Activated CD8-positive, alpha-beta memory T cell treated with anti-CD3 and anti-CD28 coated beads for 4 hours (primary cell): ENCODE measurements around the gene FIGNL2.
"Not testable (repeated sequence)": the region's sequence is repeated elsewhere in the genome, so short reads cannot be mapped to it uniquely, and the experiment has no call there.

Source experiments
- DNase-seq, 2 donors: peaks; one replicate each; pipeline ENCODE4 v3.0.0-alpha.2; 2020; ENCODE audit warnings: low read depth in 2 of 2

Gene FIGNL2, protein sequence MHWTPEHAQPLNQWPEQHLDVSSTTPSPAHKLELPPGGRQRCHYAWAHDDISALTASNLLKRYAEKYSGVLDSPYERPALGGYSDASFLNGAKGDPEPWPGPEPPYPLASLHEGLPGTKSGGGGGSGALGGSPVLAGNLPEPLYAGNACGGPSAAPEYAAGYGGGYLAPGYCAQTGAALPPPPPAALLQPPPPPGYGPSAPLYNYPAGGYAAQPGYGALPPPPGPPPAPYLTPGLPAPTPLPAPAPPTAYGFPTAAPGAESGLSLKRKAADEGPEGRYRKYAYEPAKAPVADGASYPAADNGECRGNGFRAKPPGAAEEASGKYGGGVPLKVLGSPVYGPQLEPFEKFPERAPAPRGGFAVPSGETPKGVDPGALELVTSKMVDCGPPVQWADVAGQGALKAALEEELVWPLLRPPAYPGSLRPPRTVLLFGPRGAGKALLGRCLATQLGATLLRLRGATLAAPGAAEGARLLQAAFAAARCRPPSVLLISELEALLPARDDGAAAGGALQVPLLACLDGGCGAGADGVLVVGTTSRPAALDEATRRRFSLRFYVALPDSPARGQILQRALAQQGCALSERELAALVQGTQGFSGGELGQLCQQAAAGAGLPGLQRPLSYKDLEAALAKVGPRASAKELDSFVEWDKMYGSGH

DNA sequence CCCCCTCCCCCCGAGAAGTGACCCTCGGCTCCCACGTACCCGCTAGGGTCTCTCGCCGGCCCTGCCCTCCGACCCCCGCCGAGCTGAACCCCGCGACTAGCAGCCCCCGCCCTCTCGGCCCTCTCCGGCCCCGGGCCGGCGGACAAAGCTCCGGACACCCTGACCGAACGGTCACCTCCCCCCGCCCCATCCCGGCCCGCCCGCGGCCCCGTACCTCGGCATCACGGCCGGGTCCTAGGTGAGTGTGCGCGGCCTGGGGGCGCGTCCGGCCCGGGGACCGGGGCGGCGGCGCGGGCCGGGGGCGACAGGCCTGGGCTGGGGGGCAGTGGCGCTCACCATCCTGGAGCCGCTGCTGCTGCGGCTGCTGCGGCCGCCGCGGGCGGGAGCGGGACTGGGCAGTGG is at the start of gene FIGNL2:
Gene FIGNL2, minus strand, starts transcription at position 393 of the 402 bp plus-strand sequence. CDS start 26,305 bp downstream, outside the sequence.
- DNase-seq: no peak

DNA sequence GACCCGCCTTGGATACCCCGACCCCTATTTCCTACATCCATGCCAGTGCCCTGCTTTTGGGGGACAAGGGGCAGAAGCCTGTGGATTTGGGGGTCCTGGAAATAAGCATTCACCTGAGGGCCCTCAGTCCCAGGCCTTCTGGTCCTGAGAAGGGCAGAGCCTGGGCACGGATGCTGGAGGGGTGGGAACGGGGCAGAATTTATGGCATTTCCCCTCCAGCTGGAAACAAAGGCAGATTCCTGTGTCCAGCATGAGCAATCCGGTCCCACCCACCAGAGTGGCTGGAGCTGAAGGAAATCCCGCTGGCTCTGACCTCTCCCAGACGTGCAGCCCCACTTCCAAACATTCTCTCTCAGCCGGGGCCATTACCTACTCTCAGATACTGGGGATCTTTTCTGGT is 48.7 kb upstream of the FIGNL2 start:
- DNase-seq: no peak

DNA sequence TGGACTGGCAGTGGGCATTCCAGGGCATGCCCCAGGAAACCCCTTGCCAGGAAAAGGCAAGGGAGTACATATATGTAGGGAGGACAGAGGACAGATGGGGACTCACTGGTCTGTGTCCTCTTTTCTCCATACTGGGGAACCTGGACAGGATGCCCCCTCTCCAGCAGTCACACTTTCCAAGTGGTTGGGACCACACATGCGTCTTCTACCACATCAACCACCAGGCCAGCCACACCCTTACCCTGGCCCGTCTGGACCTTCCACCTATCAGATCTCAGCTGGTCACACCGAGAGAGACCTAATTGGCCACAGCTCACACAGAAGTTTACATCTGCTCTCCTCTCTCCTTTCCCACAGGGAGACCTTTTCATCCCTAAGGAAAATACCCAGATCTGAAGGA is 47.7 kb upstream of the FIGNL2 start:
- DNase-seq: no peak

DNA sequence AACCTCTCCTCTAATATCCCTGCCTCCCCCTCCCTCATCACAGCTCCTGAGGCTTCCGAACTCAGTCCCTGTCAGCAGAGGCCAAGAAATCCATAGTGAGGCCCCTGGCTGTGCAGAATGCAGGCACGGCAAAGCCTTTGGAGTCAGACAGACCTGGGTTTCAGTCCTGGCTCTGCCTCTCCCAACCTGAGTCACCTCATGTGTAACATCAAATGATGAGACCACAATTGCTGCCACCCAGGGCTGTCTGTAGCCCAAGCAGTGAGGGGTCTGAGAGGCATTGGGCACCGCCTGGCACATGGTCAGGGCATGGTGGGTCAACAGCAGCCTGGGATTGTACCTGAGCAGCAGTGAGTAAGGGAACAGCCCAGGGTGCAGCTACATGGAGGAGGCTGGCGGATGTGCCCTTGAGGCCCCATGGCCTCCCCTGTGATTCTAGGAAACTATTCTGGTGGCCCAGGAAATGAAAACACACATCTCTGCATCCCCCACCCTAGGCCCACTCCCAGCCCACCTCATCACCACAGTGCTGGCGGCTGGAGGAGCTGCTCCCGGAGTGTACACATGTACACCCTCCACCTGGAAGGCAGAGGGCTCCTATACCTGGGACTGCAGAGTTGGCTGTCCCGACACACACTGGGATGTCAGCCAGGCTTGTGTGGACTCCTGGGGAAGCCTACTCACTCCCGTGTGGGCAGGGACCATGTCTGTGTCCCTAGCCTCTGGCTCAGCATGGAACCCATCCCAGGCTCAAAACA is 47.0 kb upstream of the FIGNL2 start:
- DNase-seq: no peak

DNA sequence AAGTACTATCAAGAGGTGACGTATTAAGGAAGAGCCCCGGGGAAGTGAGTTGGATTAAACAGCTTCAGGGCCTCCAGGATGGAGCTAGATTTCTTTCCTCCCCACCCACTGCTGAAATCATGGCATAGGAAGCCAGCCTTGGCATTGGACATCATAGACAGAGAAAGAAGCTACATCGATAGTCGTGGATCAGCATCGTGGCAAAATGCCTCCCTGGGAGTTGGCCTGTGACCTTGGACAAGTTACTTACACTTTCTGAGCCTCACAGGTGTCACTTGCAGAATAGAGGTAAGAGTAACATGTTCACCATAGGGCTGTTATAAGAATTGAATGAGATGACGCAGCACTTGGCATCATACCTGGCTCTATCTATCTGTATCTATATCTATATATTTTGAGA is 45.3 kb upstream of the FIGNL2 start:
- no peak for DNase-seq

DNA sequence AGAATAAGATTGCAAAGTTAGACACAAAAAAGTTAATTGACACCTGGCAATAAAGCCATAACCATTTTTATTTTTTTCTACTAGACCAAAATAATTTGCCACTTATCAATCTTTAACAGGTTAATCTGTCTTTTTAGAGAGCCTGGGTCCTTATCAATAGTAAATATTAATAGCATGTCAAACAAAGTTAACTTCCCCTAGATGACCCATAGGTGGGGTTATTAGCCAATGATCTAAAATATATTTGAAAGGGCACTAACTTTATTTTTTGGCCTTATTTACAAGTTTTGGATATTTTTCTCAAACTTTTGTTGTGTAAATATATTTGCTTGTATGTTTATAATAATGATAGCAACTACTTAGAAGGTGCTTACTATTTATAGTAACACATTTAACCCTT is 43.3 kb upstream of the FIGNL2 start:
- DNase-seq: no peak

DNA sequence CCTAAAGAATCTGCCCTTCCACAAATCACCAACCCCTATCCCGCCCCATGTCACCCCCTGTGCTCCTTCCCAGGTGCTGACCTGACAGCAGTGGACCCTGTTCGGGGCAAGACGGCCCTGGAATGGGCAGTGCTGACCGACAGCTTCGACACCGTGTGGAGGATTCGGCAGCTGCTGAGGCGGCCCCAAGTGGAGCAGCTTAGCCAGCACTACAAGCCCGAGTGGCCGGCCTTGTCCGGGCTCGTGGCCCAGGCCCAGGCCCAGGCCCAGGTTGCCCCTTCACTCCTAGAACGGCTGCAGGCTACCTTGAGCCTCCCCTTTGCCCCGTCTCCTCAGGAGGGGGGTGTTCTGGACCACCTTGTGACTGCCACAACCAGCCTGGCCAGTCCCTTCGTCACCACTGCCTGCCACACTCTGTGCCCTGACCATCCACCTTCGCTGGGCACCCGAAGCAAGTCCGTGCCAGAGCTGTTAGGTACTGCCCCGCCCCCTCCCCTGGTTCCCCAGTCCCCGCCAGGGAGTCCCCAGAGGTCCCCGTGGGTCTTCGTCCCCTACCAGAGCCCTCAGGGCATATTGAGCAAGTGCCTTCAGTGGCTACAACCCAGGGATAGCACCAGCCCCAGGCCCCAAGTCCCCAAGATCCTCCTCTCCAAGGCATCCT is 42.1 kb upstream of the FIGNL2 start:
- no peak for DNase-seq

DNA sequence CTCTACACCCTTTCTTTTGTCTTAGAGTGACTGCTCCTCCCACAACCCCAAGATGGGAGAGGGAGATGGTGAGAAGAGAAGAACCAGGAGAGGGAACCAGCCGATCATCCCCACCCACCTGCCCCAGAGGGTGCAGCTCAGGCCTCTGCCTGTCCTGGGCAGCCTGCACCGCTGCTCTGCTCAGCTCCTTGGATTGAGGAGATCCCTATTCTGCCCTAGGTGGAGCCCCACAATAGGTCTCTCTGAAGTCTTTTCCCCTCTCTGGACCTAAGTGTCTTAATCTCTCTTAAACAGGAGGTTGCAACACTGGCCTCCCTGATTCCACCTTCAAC is 41.6 kb upstream of the FIGNL2 start:
- DNase-seq: no peak

DNA sequence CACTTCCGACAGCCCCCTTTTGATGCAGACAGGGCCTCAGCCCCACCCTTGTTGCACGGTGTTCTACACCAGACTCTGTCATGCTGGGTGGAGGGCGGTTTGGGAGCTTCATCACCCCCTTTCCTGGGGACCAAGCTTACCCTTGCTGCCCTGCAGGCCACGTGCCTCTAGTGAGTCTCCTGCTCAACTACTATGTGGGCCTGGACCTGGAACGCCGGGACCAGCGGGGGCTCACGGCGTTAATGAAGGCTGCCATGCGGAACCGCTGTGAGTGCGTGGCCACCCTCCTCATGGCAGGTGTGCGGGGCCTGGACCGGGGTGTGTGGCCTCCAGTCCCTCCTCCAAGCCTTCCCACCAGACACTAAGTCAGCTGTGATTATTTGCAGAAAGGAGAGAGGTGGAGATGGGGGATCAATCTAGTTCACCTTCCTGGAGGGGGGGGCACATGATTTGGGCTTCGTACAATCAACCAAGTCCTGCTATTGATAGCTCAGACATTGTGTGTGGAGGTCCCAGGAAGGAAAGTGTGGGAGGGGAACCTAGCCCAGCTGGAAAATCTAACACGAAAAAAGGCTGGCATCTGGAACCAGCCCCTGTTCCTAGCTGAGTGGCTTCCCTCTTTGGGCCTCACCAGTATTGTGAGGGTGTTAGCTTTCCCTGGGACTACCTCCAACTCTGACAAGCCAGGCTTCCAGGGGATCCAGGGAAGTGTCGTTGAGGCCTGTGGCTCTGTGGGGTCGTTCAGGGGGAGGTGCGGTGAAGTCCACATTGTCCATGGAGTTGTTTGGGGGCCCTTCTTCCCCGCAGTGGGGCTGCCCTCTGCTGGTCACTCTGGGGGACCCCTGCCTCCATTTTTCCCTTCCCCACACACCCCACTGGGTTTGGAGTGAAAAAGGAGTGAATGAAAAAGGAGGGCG is 41.0 kb upstream of the FIGNL2 start:
- DNase-seq: no peak

DNA sequence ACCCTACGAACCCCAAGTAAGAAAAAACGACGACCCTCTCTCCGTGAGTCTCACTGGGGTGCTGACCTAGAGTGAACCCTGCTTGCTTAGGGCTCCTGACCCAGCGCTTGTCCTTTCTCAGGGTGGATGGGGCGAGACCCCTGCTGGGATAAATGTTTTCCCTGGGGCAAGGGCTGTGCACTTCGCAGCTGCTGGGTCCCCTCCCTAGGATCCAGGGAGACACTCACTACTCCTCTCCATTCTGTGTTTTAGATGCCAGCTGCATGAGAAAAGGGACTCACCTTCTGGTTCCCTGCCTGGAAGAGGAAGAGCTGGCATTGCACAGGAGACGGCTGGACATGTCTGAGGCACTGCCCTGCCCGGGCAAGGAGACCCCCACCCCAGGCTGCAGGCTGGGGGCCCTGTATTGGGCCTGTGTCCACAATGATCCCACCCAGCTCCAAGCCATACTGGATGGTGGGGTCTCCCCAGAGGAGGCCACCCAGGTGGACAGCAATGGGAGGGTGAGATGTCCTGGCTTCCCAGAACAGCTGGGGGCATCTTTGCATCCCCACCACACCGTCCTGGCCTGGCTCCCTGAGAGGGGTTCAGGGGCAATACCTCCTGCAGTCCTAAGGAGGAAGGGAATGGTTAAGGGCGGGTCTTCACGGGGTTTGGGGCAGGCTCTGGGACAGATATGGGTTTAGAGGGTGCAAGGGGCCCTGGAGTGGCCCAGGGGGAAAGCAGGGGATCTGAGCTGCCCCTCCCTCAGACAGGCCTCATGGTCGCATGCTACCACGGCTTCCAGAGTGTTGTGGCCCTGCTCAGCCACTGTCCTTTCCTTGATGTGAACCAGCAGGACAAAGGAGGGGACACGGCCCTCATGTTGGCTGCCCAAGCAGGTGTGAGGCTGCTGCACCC is 40.0 kb upstream of the FIGNL2 start:
- no peak for DNase-seq

DNA sequence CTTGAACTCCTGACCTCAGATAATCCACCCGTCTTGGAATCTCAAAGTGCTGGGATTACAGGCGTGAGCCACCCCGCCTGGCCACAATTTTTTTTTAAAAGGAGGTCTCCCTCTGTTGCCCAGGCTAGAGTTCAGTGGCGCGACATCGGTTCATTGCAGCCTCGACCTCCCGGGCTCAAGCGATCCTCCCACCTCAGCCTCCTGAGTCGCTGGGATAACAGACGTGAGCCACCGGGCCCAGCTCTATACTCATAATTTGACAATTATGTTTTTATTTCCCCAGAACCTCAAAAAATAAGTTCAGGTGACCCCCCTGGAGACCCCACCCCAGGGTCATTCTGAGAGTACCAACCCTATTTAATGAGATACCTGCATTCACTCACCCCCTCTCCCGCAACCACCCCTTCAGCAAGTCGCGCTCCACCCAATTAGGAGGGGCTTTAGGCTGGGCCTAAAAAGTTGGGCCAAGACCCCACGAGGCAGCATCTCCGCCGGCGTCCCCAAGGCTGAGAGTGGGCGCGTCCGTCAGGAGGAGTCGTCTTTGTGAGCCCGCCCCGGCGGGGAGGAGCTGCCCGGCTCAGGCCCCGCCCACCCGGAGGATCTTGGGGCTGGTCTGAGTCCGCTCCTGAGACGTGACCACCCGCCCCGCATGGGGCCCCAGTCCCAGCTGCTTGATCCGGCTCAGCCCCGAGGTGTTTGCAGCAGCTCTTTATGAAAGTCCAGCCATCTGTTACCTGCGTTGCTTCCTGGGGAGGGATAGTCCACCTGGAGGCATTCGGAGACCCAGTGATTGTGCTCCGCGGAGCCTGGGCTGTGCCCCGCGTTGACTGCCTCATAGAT is 39.2 kb upstream of the FIGNL2 start, which contains the start of gene ANKRD33:
Gene ANKRD33, plus strand, starts transcription at position 628 of the 840 bp plus-strand sequence. Its CDS starts 84 bp downstream, at position 712.
- DNase-seq: no peak

DNA sequence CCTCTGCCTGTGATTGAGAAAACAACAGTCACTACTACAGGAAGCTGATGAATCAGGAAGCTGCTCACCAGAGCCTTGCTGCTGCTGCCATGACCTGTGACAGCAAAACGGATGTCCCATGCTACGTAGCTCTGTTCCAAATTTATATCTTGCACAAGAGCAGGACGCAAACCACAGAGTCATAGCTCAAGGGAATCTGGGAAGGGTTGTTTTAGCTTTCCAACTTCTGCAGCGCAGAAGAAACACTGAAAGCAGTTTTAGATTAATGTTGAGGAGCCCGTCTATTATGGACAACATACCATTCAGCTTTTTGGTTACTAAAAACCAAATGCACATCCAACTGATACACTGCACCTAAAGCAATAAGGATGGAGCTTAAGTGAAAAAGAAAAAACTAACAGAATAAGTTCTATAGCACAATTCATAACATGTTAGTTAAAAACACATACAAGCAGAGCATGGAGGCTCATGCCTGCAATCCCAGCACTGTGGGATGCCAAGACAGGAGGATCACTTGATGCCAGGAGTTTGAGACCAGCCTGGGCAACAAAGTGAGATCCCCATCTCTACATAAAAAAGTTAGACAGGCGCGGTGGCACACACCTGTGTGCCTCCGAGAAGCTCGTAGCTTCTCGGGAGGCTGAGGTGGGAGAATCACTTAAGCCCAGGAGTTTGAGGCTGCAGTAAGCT is 37.6 kb upstream of the FIGNL2 start:
- DNase-seq: peak in 1 of 2 donors; percentile 8

DNA sequence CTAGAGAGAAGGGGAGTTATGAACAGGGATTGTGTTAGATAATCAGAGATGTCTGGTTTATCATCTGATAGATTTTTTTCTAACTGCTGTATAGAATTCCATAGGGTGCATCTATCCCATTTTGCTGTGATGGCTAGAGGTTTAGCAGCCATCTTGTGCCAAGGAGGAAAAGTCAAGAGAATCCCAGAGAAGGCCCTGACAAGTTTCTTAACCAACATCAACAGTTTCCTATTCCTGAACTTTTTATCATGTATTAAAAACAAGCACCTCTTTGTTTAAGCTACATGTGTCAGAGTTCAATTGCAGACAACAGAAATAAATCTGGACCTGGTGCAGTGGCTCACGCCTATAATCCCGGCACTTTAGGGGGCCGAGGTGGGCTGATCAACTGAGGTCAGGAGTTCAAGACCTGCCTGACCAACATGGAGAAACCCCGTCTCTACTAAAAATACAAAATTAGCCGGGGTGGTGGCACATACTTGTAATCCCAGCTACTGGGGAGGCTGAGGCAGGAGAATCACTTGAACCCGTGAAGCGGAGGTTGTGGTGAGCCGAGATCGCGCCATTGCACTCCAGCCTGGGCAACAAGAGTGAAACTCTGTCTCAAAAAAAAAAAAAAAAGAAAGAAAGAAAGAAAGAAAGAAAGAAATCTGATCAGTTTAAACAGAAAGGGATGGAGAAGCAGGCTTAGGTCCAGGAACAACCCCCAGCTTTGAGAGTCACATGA is 36.9 kb upstream of the FIGNL2 start:
- DNase-seq: not testable (repeated sequence)

DNA sequence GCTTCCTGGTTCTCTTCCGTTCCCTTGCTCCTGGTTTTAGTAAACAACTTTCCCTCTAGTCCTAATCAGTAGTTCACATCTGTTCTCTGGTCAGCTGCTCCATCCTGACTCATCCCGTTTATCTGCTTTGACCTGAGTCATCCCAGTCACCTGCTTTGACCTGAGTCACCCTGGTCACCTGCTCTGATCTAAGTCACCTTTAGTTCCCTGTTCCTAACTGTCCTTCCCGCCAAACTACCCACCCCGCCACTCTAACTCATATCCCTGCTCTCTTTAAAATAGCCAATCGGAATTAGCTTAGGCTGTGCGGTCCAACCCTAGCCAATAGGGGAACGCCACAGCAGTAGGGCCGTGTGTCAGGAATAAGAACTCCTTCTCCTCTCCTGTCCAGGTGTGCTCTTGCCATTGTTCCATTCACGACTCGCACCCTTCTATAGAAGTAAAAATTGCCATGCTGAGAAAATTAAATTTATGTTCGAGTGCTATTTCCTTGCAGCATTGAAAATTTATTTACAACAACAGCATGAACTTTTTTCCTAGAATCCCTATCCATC is 36.2 kb upstream of the FIGNL2 start:
- DNase-seq: no peak

DNA sequence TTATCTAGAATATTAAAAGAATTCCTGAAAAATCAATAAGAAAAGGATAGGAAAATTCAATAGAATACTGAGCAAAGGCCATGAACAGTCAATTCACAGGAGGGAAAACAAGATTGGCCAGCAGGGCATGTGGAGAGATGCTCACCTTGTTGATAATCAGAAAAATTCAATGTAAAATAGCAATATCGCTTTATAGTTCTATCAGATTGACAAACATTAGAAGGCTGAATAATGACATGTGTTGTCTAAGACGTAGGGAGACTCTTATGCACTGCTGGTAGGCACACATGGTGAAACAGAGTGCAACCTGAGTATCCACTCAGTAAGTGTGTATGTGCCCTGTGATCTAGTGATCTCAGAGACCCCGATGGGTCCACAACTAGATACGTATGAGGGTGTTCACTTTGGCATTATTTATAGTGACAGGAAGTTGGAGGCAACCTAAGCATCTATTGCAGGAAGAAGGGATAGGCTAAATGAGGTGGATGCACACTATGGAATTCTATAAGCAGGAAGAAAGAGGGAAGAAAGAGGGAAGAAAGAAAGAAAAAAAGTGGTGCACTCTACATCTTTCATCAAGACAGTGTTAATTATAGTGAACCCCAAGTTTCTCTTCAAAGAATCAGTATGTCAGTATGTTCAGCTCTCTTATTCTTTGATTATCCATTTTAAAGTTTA is 35.6 kb upstream of the FIGNL2 start:
- no peak for DNase-seq

DNA sequence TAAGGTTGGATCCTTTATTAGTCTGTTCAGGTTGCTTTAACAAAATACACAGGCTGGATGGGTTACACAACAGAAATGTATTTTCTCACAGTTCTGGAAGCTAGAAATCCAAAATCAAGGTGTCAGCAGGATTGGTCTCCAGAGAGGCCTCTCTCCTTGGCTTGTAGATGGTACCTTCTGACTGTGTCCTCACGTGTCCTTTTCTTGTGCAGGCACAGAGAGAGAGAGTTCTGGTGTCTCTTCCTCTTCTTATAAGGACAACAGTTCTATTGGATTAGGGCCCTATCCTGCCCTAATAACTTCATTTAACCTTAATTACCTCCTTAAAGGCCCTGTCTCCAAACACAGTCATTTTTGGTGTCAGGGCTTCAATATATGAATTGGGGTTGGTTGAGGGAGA is 34.8 kb upstream of the FIGNL2 start:
- DNase-seq: no peak

DNA sequence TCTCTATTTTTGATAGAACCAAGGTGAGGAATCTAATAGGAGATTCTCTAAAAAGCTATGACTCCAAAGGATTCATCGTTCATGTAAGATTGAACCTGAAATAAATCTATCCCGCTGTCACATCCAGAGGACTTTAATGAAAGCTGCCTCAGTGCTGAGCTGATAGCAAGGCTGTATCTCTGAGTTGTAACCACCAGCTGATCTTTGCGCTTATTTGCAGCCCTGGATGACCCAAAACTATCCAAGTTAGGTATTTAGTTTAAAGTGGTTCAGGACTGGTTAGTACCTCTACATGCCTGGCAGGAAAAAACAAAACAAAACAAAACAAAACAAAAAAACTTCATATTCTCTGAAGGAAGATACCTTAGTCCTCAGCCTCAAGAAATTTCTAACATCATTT is 30.6 kb upstream of the FIGNL2 start:
- DNase-seq: no peak
